Measurements from ENCODE around the gene UBL4B.

Gene UBL4B

GRCh38 chr1:110152133-110152785 is 40.0 kb downstream of the UBL4B start:
- no peak for DNase-seq (ENCODE audit: low read depth in 2 of 2)

DNA sequence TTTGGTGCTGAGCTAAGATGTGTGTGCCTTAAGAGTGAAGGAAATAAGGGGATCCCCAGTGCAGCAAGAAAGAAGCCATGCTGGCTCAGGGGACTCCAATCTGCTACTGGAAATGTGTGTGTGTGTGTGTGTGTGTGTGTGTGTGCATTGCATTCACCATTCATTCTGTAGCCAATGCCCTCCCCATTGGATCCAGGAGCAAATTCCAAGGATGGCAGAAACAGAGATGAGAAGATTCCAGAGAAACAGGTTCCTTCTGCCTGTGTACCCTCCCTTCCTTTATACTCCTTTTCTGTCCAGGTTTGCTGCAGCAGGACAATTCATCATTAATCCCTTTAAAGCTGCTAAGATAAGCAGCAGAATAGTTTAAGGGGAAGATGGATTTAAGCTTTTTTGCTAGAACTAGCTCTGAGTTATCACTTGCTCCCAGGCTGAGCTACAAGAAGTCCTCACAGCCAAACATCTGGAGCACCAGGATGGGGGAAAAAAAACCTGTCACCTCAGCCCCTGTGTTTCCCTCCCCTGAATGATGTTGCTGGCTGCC is 41.2 kb downstream of the UBL4B start:
- DNase-seq (ENCODE audit: low read depth in 2 of 2), result no peak

- DNase-seq (ENCODE audit: low read depth in 2 of 2), result peak in 1 of 2 donors; percentile 12
Measured at GRCh38 chr1:110155878-110156522, 43.8 kb downstream of the UBL4B start.

- DNase-seq (ENCODE audit: low read depth in 2 of 2), result no peak
Measured at GRCh38 chr1:110158261-110158660, 46.0 kb downstream of the UBL4B start.

- no peak for DNase-seq (ENCODE audit: low read depth in 2 of 2)
Measured at GRCh38 chr1:110159168-110159567, 46.9 kb downstream of the UBL4B start.

GRCh38 chr1:110160538-110161100 is 48.4 kb downstream of the UBL4B start:
- no peak for DNase-seq (ENCODE audit: low read depth in 2 of 2)

DNA sequence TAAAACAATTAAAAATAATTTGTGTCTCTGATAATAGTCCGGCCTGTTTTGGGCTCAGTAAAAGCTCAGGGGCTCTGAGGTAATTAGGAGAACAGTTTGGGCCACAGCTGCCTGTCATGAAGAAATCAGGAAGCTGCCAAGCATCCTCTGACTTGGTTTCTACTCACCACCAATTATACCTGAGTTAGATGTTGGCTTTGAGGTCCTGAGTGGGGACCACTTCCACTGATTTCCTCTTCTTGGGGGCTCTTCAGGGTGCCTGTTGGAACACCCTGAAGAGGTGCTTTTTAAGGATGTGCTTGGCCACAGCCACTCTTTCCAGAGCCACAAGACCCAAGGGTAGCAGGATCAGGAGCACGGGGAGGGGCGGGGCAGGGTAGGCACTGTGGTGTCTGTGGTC is 48.9 kb downstream of the UBL4B start:
- DNase-seq (ENCODE audit: low read depth in 2 of 2), result no peak

- DNase-seq (ENCODE audit: low read depth in 2 of 2), result no peak
Measured at GRCh38 chr1:110161849-110162248, 49.6 kb downstream of the UBL4B start.

Data from stimulated activated CD8-positive, alpha-beta memory T cell treated with anti-CD3 and anti-CD28 coated beads, Interleukin-7, amount 100 ng/mL, for 1 hour (primary cell).